Measurements from ENCODE around the gene COLEC12. TPM values are rescaled to one million over a fixed set of nuclear protein-coding genes. Genes with fewer than 3 reads are reported as not detected.

COLEC12 gene
- total and polyA plus RNA-seq, 2 experiments from 2014 or later, result 23.2 to 28.3 TPM

DNA sequence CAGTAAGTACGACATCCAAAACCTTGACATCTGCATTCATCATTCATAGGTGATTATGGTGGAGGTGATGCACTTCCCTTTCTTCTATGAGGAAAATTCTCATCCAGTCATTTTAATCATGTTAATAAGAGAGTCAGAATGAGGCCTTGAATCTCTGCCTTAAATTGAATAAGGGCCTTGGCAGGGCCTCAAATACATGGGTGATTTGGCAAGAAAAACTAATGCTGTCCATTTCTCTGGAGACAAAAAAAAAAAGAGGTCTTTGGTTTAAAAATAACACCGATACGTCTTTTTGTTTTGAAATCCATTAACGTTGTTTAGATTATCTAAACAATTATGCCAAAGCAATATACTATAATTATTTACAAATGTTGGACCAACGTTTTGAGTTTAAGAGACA is 8.1 kb downstream of the COLEC12 start:
- peaks cover 11% of the 10 kb centered on the region for H3K4me1 ChIP-seq (ENCODE audit: insufficient read depth)
- no peaks in the 10 kb centered on the region for H3K27me3 ChIP-seq
- no peaks in the 10 kb centered on the region for H3K36me3 ChIP-seq (replicated peaks; ENCODE audit: insufficient read depth, low read depth)
- no peaks in the 10 kb centered on the region for H3K9me2 ChIP-seq (replicated peaks; ENCODE audit: insufficient read depth)
- no peak for DNase-seq (ENCODE audit: low spot score)
- H2AFZ ChIP-seq, result no peak overlapping the region
- TF ChIP-seq EZH2 (IDR thresholded peaks at IDR 0.05; ENCODE audit: borderline replicate concordance) (no peak), EZH2phosphoT487 (IDR thresholded peaks at IDR 0.05; ENCODE audit: low read depth, severe bottlenecking, unreplicated experiment) (no peak)
- TF ChIP-seq, protein P1, sequence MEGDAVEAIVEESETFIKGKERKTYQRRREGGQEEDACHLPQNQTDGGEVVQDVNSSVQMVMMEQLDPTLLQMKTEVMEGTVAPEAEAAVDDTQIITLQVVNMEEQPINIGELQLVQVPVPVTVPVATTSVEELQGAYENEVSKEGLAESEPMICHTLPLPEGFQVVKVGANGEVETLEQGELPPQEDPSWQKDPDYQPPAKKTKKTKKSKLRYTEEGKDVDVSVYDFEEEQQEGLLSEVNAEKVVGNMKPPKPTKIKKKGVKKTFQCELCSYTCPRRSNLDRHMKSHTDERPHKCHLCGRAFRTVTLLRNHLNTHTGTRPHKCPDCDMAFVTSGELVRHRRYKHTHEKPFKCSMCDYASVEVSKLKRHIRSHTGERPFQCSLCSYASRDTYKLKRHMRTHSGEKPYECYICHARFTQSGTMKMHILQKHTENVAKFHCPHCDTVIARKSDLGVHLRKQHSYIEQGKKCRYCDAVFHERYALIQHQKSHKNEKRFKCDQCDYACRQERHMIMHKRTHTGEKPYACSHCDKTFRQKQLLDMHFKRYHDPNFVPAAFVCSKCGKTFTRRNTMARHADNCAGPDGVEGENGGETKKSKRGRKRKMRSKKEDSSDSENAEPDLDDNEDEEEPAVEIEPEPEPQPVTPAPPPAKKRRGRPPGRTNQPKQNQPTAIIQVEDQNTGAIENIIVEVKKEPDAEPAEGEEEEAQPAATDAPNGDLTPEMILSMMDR (IDR thresholded peaks at IDR 0.05; ENCODE audit: poor library complexity), result no peak
- no peak overlapping the region for H3K27ac ChIP-seq
- peaks cover 64% of the 10 kb centered on the region for H3K79me2 ChIP-seq
- H3K4me2 ChIP-seq, result no peak overlapping the region
- no peaks in the 10 kb centered on the region for H3K9me3 ChIP-seq (ENCODE audit: low read depth)
- no peak overlapping the region for H3K4me3 ChIP-seq
- 60% methylated on average over 5 of the region's 5 CpGs for WGBS (ENCODE audit: low lambda C conversion rate, missing lambda C conversion rate)
- H4K20me1 ChIP-seq (ENCODE audit: insufficient read depth, poor library complexity, severe bottlenecking), result no peaks in the 10 kb centered on the region

DNA sequence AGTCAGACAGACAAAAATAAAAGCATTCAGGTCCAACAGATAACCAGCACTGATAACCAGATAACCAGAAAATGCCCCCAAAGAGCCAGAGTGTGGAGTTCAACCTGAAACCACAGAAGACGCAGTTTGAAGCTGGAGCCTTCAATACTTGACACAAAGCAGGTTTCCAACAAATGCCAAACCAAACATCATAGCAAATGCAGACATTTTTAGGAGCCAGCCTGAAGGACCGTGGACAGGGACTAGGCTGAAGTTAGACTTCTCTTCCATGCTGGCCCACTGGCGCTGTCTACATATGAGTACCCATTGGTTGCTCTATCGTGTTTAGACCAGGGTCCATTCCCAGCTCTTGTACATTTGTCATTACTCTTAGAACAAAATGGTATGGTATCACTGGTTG is 9.9 kb downstream of the COLEC12 start:
- DNase-seq (ENCODE audit: low spot score), result no peak
- peaks cover 67% of the 10 kb centered on the region for H3K79me2 ChIP-seq
- H3K9me3 ChIP-seq (ENCODE audit: low read depth), result no peaks in the 10 kb centered on the region
- 81% methylated on average over 4 of the region's 4 CpGs for WGBS (ENCODE audit: low lambda C conversion rate, missing lambda C conversion rate)
- H3K4me2 ChIP-seq, result no peak overlapping the region
- H3K9me2 ChIP-seq (replicated peaks; ENCODE audit: insufficient read depth), result no peaks in the 10 kb centered on the region
- H3K27ac ChIP-seq, result no peak overlapping the region
- H2AFZ ChIP-seq, result no peak overlapping the region
- H4K20me1 ChIP-seq (ENCODE audit: insufficient read depth, poor library complexity, severe bottlenecking), result no peaks in the 10 kb centered on the region
- TF ChIP-seq EZH2phosphoT487 (IDR thresholded peaks at IDR 0.05; ENCODE audit: low read depth, severe bottlenecking, unreplicated experiment), result no peak
- no peak for TF ChIP-seq EZH2 (IDR thresholded peaks at IDR 0.05; ENCODE audit: borderline replicate concordance)
- TF ChIP-seq, protein P1 (IDR thresholded peaks at IDR 0.05; ENCODE audit: poor library complexity), result no peak
- H3K4me3 ChIP-seq, result no peak overlapping the region
- no peaks in the 10 kb centered on the region for H3K27me3 ChIP-seq
- H3K4me1 ChIP-seq (ENCODE audit: insufficient read depth), result peaks cover 11% of the 10 kb centered on the region
- H3K36me3 ChIP-seq (replicated peaks; ENCODE audit: insufficient read depth, low read depth), result no peaks in the 10 kb centered on the region

DNA sequence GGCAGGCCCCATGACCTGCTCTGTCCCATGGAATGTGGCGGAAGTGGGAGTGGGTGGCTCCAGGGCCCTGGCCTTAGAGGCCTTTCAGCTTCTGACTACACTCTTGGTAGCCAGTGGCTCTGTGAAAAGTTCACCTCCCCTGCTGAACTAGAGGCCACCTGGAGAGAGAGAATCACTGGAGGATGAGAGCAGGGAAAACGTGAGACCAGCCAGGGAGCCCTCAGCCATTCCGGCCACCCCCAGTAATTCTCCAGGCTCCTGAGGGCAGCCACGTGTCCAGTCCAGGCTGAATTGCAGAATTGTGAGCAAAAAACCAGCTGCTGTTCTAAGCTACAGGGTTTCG is 10.5 kb downstream of the COLEC12 start:
- no peaks in the 10 kb centered on the region for H3K36me3 ChIP-seq (replicated peaks; ENCODE audit: insufficient read depth, low read depth)
- no peak overlapping the region for H3K4me3 ChIP-seq
- no peak overlapping the region for H2AFZ ChIP-seq
- TF ChIP-seq EZH2 (IDR thresholded peaks at IDR 0.05; ENCODE audit: borderline replicate concordance) (no peak), EZH2phosphoT487 (IDR thresholded peaks at IDR 0.05; ENCODE audit: low read depth, severe bottlenecking, unreplicated experiment) (no peak)
- TF ChIP-seq, protein P1 (IDR thresholded peaks at IDR 0.05; ENCODE audit: poor library complexity), result no peak
- H3K79me2 ChIP-seq, result peaks cover 66% of the 10 kb centered on the region
- H3K9me3 ChIP-seq (ENCODE audit: low read depth), result no peaks in the 10 kb centered on the region
- no peak overlapping the region for H3K27ac ChIP-seq
- DNase-seq (ENCODE audit: low spot score), result no peak
- H4K20me1 ChIP-seq (ENCODE audit: insufficient read depth, poor library complexity, severe bottlenecking), result no peaks in the 10 kb centered on the region
- 57% methylated on average over 5 of the region's 5 CpGs for WGBS (ENCODE audit: low lambda C conversion rate, missing lambda C conversion rate)
- no peaks in the 10 kb centered on the region for H3K27me3 ChIP-seq
- H3K4me2 ChIP-seq, result no peak overlapping the region
- no peaks in the 10 kb centered on the region for H3K9me2 ChIP-seq (replicated peaks; ENCODE audit: insufficient read depth)
- H3K4me1 ChIP-seq (ENCODE audit: insufficient read depth), result peaks cover 11% of the 10 kb centered on the region
